ENCODE data around the gene PTPN14. TPM values are rescaled to one million over a fixed set of nuclear protein-coding genes. Genes with fewer than 3 reads are reported as not detected.

The PTPN14 gene
- total and polyA plus RNA-seq, 2 of the 8 experiments (the other 6 are each of a cell fraction or from before 2014, with no cell fraction given) = 14.4 to 93.6 TPM

DNA sequence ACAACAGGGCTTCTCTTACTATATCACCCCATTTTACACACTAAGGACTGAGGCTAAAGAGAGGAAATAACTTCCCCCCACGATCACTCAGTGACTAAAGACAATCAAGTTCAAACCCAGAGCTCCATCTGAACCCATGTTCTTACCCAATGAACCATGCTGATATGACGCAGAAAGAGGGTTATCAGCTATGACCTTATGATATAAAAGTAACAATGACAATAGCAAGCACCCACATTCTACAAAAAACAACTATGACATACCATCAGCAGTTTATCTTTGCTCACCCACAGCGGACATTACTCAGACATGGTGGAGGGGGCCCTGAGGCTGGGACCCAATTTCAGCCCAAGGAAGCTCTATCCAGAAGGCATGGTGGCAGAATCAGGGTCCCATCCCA, 75.7 kb downstream of the PTPN14 start:
- Histone ChIP-seq H2AK5ac (ENCODE audit: low read depth, low read length) (no peak overlapping the region), H3K36me3 (ENCODE audit: control insufficient read depth in 2 of 4, insufficient read depth in 4 of 4, low read length in 3 of 4) (no peaks in the 10 kb centered on the region), H2BK20ac (ENCODE audit: low read length) (no peak overlapping the region), H3K4ac (replicated peaks; ENCODE audit: insufficient read length, low read depth, low read length) (no peak overlapping the region), H3K4me3 (ENCODE audit: extremely low read depth in 1 of 4, insufficient read depth in 2 of 4, low read depth in 3 of 4, low read length in 4 of 4) (no peak overlapping the region), H3K4me2 (ENCODE audit: insufficient read depth in 1 of 2, low read depth in 2 of 2, low read length in 2 of 2) (peak overlapping the region in 1 of 2 experiments; percentile 23; a peak in 2 of 4 replicates), H3K23me2 (ENCODE audit: low read depth, low read length) (no peaks in the 10 kb centered on the region), H3K9ac (replicated peaks in 1 of 4; ENCODE audit: extremely low read depth in 1 of 4, low read depth in 3 of 4, low read length in 3 of 4) (no peak overlapping the region), H2AFZ (ENCODE audit: low read length) (no peak overlapping the region), H3K18ac (ENCODE audit: extremely low read depth, low read length) (no peak overlapping the region), H4K8ac (ENCODE audit: extremely low read depth, insufficient read depth, low read length) (no peak overlapping the region), H2BK5ac (ENCODE audit: low read depth, low read length) (no peak overlapping the region), H2BK12ac (ENCODE audit: low read depth, low read length) (no peak overlapping the region; the same call in 1 of the 2 replicates), H3K14ac (ENCODE audit: insufficient read length) (no peak overlapping the region), H4K5ac (ENCODE audit: insufficient read length, low read depth, low read length) (no peak overlapping the region), H3K79me2 (ENCODE audit: control insufficient read depth in 1 of 2, insufficient read depth in 2 of 2, low read length in 2 of 2) (peaks cover 4 to 94% of the 10 kb centered on the region in 2 experiments; a peak in 3 of 4 replicates), H3K23ac (ENCODE audit: insufficient read length) (no peak overlapping the region), H4K91ac (replicated peaks; ENCODE audit: insufficient read length, low read length) (no peak overlapping the region), H3K27me3 (replicated peaks in 1 of 4; ENCODE audit: control insufficient read depth in 3 of 4, extremely low read depth in 1 of 4, insufficient read depth in 3 of 4, low read length in 3 of 4) (no peaks in the 10 kb centered on the region), H3K27ac (ENCODE audit: low read depth, low read length) (no peak overlapping the region), H3K9me3 (ENCODE audit: insufficient read depth in 2 of 2, low read depth in 1 of 2, low read length in 1 of 2) (no peaks in the 10 kb centered on the region), H2BK15ac (ENCODE audit: low read length) (no peak overlapping the region), H3K56ac (replicated peaks; ENCODE audit: insufficient read length, low read depth, low read length) (no peak overlapping the region), H2BK120ac (replicated peaks; ENCODE audit: low read depth, low read length) (no peak overlapping the region), H3K4me1 (replicated peaks in 1 of 4; ENCODE audit: control insufficient read depth in 3 of 4, insufficient read depth in 4 of 4, low read length in 3 of 4) (peaks cover 0 to 26% (median 10%) of the 10 kb centered on the region in 4 experiments; a peak in 5 of 7 replicates), H4K20me1 (replicated peaks in 1 of 2; ENCODE audit: control insufficient read depth in 1 of 2, insufficient read depth in 2 of 2, low read length in 2 of 2) (no peaks in the 10 kb centered on the region), H3K79me1 (ENCODE audit: low read depth, low read length) (no peaks in the 10 kb centered on the region; the same call in 1 of the 2 replicates)
- ChIA-PET CTCF (ENCODE audit: partially characterized antibody) (interaction anchor here (0.5 to 3.3 kb wide), 9 partner anchors 11 to 144 kb away, joined by 3 to 19 read pairs (median 3); no protein-coding TSS in a partner anchor), POLR2A (ENCODE audit: partially characterized antibody) (interaction anchor here (0.6 to 2.8 kb wide), 5 partner anchors 11 to 1518 kb away, joined by 3 to 13 read pairs (median 4); partner anchors contain the start of gene PTPN14)
- WGBS, 2 experiments (ENCODE audit: extremely low coverage in 1 of 2, insufficient coverage in 1 of 2, insufficient read length in 1 of 2, insufficient replicate concordance in 2 of 2, low coverage in 1 of 2, low lambda C conversion rate in 2 of 2, missing lambda C conversion rate in 1 of 2) = 90% methylated on average over 3 of the region's 3 CpGs; no CpG with 5 or more reads in 1 of the 2 experiments
- FAIRE-seq = no peak
- no peak for TF ChIP-seq KDM5A (IDR thresholded peaks at IDR 0.05; ENCODE audit: low read length)
- TF ChIP-seq POU5F1 (IDR thresholded peaks at IDR 0.05; ENCODE audit: low read depth, low read length) = no peak
- no peak for TF ChIP-seq MAFK (IDR thresholded peaks at IDR 0.05; ENCODE audit: low read depth, low read length)
- no peak for TF ChIP-seq SP4 (IDR thresholded peaks at IDR 0.05; ENCODE audit: low read length)
- no peak for TF ChIP-seq POLR2A (IDR thresholded peaks at IDR 0.05; ENCODE audit: control extremely low read depth in 1 of 2, low read depth in 2 of 2, low read length in 2 of 2)
- TF ChIP-seq, protein P1, sequence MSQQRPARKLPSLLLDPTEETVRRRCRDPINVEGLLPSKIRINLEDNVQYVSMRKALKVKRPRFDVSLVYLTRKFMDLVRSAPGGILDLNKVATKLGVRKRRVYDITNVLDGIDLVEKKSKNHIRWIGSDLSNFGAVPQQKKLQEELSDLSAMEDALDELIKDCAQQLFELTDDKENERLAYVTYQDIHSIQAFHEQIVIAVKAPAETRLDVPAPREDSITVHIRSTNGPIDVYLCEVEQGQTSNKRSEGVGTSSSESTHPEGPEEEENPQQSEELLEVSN (IDR thresholded peaks at IDR 0.05) = no peak
- TF ChIP-seq CHD2 (IDR thresholded peaks at IDR 0.05; ENCODE audit: low read length) = no peak
- TF ChIP-seq CREB1 (IDR thresholded peaks at IDR 0.05) = no peak
- TF ChIP-seq PHF8 (conservative IDR thresholded peaks at IDR 0.05; ENCODE audit: low read depth, low read length) = no peak
- TF ChIP-seq NRF1 (IDR thresholded peaks at IDR 0.05; ENCODE audit: low read depth, low read length) = no peak
- no peak for TF ChIP-seq ASH2L (IDR thresholded peaks at IDR 0.05; ENCODE audit: low read length)
- TF ChIP-seq RXRA (IDR thresholded peaks at IDR 0.05; ENCODE audit: insufficient read depth, low read depth, low read length) = no peak
- DNase-seq (ENCODE audit: low read depth in 1 of 2, low spot score in 2 of 2) = no peak
